SK-N-SH (cell line): ENCODE measurements around the gene HK1. TPM values are rescaled to one million over a fixed set of nuclear protein-coding genes. Genes with fewer than 3 reads are reported as not detected.

Source experiments
- CTCF ChIA-PET: fragments of 300-600, 350-600 bp; formaldehyde crosslinking; extraction: SDS; loops from one replicate; lab custom pipeline; 2021; lab: Yijun Ruan, JAX
- POLR2A ChIA-PET: fragments of 350-600 bp; sonication (Branson Sonifier 250); formaldehyde crosslinking; extraction: SDS; loops from one replicate; lab custom pipeline; 2020; ENCODE audit warnings: antibody characterized with exemption, inconsistent platforms; lab: Yijun Ruan, JAX
- DNase-seq: peaks from one replicate; pipeline ENCODE4 v3.0.0; 2012
- H2AFZ ChIP-seq: fragments of 200-600 bp; sonication (generic); 2 replicates; pipeline ENCODE4 v1.8.1; 2016; ENCODE audit warnings: antibody characterized with exemption, mild to moderate bottlenecking, low read depth
- H3F3A ChIP-seq: fragments of 200-600 bp; sonication (generic); replicated peaks from 2 replicates; pipeline ENCODE3; 2016; ENCODE audit warnings: antibody characterized with exemption, mild to moderate bottlenecking; ENCODE audit not compliant: insufficient read depth
- H3K27ac ChIP-seq, 2 experiments: fragments of 200-500 bp in 1 of 2; fragments of 200-600 bp in 1 of 2; sonication (Bioruptor generic) in 1 of 2; sonication (generic), shearing (Covaris generic) in 1 of 2; 2 replicates each; pipeline versions ENCODE4 v1.5.1 to v1.6.1; 2014 to 2016; ENCODE audit warnings: low read depth in 2 of 2, inconsistent platforms in 1 of 2, low read length in 1 of 2, mild to moderate bottlenecking in 1 of 2, mixed read lengths in 1 of 2
- H3K27me3 ChIP-seq: fragments of 200-600 bp; sonication (generic), shearing (Covaris generic); 2 replicates; pipeline ENCODE4 v1.6.1; 2016; ENCODE audit warnings: mixed run types; ENCODE audit not compliant: insufficient read depth
- H3K36me3 ChIP-seq, 2 experiments: fragments of 200-500 bp in 1 of 2; fragments of 200-600 bp in 1 of 2; sonication (Bioruptor generic) in 1 of 2; sonication (generic) in 1 of 2; replicated peaks in 1 of 2; 2 replicates each; pipeline versions ENCODE3 to v1.5.1; 2014 to 2016; ENCODE audit warnings: low read length in 1 of 2, mild to moderate bottlenecking in 1 of 2; ENCODE audit not compliant: insufficient read depth in 2 of 2, control insufficient read depth in 1 of 2
- H3K4me1 ChIP-seq, 2 experiments: fragments of 200-500 bp in 1 of 2; fragments of 200-600 bp in 1 of 2; sonication (Bioruptor generic) in 1 of 2; sonication (generic), shearing (Covaris generic) in 1 of 2; 2 replicates each; pipeline versions ENCODE4 v1.5.1 to v1.6.1; 2014 to 2016; ENCODE audit warnings: low read depth in 1 of 2, low read length in 1 of 2, mixed run types in 1 of 2; ENCODE audit not compliant: insufficient read depth in 2 of 2, control insufficient read depth in 1 of 2
- H3K4me2 ChIP-seq: fragments of 200-600 bp; sonication (generic), shearing (Covaris generic); 2 replicates; pipeline ENCODE4 v1.6.1; 2017; ENCODE audit warnings: mixed run types
- H3K4me3 ChIP-seq, 2 experiments: fragments of 200-500 bp in 1 of 2; fragments of 200-600 bp in 1 of 2; sonication (Bioruptor generic) in 1 of 2; sonication (generic), shearing (Covaris generic) in 1 of 2; 2 replicates each; pipeline versions ENCODE4 v1.5.1 to v1.8.1; 2014 to 2016; ENCODE audit warnings: low read depth in 2 of 2, inconsistent platforms in 1 of 2, low read length in 1 of 2, mild to moderate bottlenecking in 1 of 2, mixed read lengths in 1 of 2, moderate library complexity in 1 of 2
- H3K79me2 ChIP-seq: fragments of 200-600 bp; sonication (generic); 2 replicates; pipeline ENCODE4 v1.8.1; 2017; ENCODE audit warnings: mild to moderate bottlenecking; ENCODE audit not compliant: insufficient read depth
- H3K9ac ChIP-seq: fragments of 200-600 bp; sonication (generic); 2 replicates; pipeline ENCODE4 v1.6.1; 2017; ENCODE audit warnings: mixed run types
- H3K9me2 ChIP-seq: fragments of 200-600 bp; sonication (generic); 2 replicates; pipeline ENCODE4 v1.6.1; 2017; ENCODE audit warnings: mixed run types
- H3K9me3 ChIP-seq: fragments of 200-600 bp; sonication (generic); 2 replicates; pipeline ENCODE4 v1.6.1; 2017; ENCODE audit warnings: mixed run types, mild to moderate bottlenecking, moderate library complexity
- H4K20me1 ChIP-seq: fragments of 200-600 bp; sonication (generic); 2 replicates; pipeline ENCODE4 v1.6.1; 2017; ENCODE audit warnings: mild to moderate bottlenecking, mixed run types; ENCODE audit not compliant: insufficient read depth
- CTCF ChIP-seq: fragments of 200-600 bp; sonication (generic); IDR thresholded peaks from 2 replicates; pipeline ENCODE4 v1.6.1; 2017; ENCODE audit warnings: antibody characterized with exemption, mild to moderate bottlenecking, moderate library complexity
- ELF1 ChIP-seq: IDR thresholded peaks from 2 replicates; pipeline ENCODE4 v1.4.0; 2012
- EP300 ChIP-seq, 2 experiments: IDR thresholded peaks; 2 replicates each; pipeline versions ENCODE4 v1.4.0 to v1.6.1; 2012; ENCODE audit warnings: borderline replicate concordance in 1 of 2, low read depth in 1 of 2, low read length in 1 of 2
- FOSL2 ChIP-seq: IDR thresholded peaks from 2 replicates; pipeline ENCODE4 v1.4.0; 2012; ENCODE audit warnings: low read depth, mild to moderate bottlenecking, moderate library complexity, borderline replicate concordance
- FOXM1 ChIP-seq: IDR thresholded peaks from 2 replicates; pipeline ENCODE4 v1.4.0; 2012; ENCODE audit warnings: low read depth, mild to moderate bottlenecking
- IRF3 ChIP-seq: fragments of 150-350 bp; IDR thresholded peaks from 2 replicates; pipeline ENCODE4 v1.6.1; 2016; ENCODE audit warnings: mild to moderate bottlenecking, low read depth, low read length
- JUND ChIP-seq: IDR thresholded peaks from 2 replicates; pipeline ENCODE4 v1.4.0; 2012
- MAX ChIP-seq: IDR thresholded peaks from 2 replicates; pipeline ENCODE4 v1.4.0; 2012; ENCODE audit warnings: low read depth
- NFIC ChIP-seq: IDR thresholded peaks from 2 replicates; pipeline ENCODE4 v1.4.0; 2012; ENCODE audit warnings: borderline replicate concordance
- NRF1 ChIP-seq: IDR thresholded peaks from 2 replicates; pipeline ENCODE4 v1.6.1; 2012; ENCODE audit warnings: low read depth, mild to moderate bottlenecking, low read length
- PBX3 ChIP-seq: IDR thresholded peaks from 2 replicates; pipeline ENCODE4; 2012
- POLR2AphosphoS5 ChIP-seq: IDR thresholded peaks from 2 replicates; pipeline ENCODE4 v1.6.1; 2012; ENCODE audit warnings: low read depth, low read length
- RAD21 ChIP-seq: IDR thresholded peaks from 2 replicates; pipeline ENCODE4 v1.6.1; 2012; ENCODE audit warnings: mild to moderate bottlenecking, low read length
- RCOR1 ChIP-seq: fragments of 150-350 bp; IDR thresholded peaks from 2 replicates; pipeline ENCODE4 v1.6.1; 2017; ENCODE audit warnings: antibody characterized with exemption, low read length
- REST ChIP-seq: IDR thresholded peaks from 2 replicates; pipeline ENCODE4 v1.6.1; 2012; ENCODE audit warnings: mild to moderate bottlenecking, low read depth, low read length, moderate library complexity
- RXRA ChIP-seq: IDR thresholded peaks from 2 replicates; pipeline ENCODE4 v1.4.0; 2012; ENCODE audit warnings: low read depth, mild to moderate bottlenecking, borderline replicate concordance
- SMC3 ChIP-seq: IDR thresholded peaks from 2 replicates; pipeline ENCODE4 v1.6.1; 2012; ENCODE audit warnings: low read depth, low read length, improper control_type of control experiment
- TAF1 ChIP-seq: IDR thresholded peaks from 2 replicates; pipeline ENCODE4 v1.6.1; 2012; ENCODE audit warnings: low read depth, mild to moderate bottlenecking, low read length, moderate library complexity, borderline replicate concordance
- TCF12 ChIP-seq: IDR thresholded peaks from 2 replicates; pipeline ENCODE4 v1.4.0; 2012
- USF1 ChIP-seq: IDR thresholded peaks from 2 replicates; pipeline ENCODE4 v1.4.0; 2012; ENCODE audit warnings: low read depth, borderline replicate concordance
- WGBS: methylation state at CpG from one replicate; pipeline ENCODE4 v1.1.6; 2017; ENCODE audit warnings: low lambda C conversion rate; 5-methylcytosine and 5-hydroxymethylcytosine counted together
- polyA plus RNA-seq, 3 experiments: library from polyadenylated mRNA; depleted of rRNA; stranded (reverse); fragments of >200 nt; gene quantifications; 2 replicates each; pipeline ENCODE4 v1.2.3, GENCODE V29; 2012

Gene HK1
- polyA plus RNA-seq, 1 of the 3 experiments (the other 2 are of a cell fraction) = 38.7 TPM

GRCh38 chr10:69407621-69408301, 129.5 kb downstream of the HK1 start (continued):
- no peak for TF ChIP-seq JUND
- peak; percentile 54 for TF ChIP-seq RAD21
- no peak for TF ChIP-seq TCF12

GRCh38 chr10:69408318-69409175, 130.3 kb downstream of the HK1 start:
- DNase-seq = peak; percentile 98
- Histone ChIP-seq H3K27ac (peak overlapping the region; percentile 46 to 50; a peak in 3 of 4 replicates), H3K9ac (0 out of 2 replicates have a peak overlapping the region, but pooled peaks have one; percentile 36), H3K79me2 (no peaks in the 10 kb centered on the region), H3K4me2 (peak overlapping the region; percentile 78), H3F3A (peaks cover 10% of the 10 kb centered on the region), H4K20me1 (no peaks in the 10 kb centered on the region), H2AFZ (peak overlapping the region; percentile 78), H3K9me3 (no peaks in the 10 kb centered on the region), H3K9me2 (no peaks in the 10 kb centered on the region), H3K4me3 (peak overlapping the region; percentile 35 to 39; a peak in 3 of 4 replicates), H3K36me3 (peaks cover 0 to 6% of the 10 kb centered on the region in 2 experiments), H3K27me3 (no peaks in the 10 kb centered on the region), H3K4me1 (peaks cover 0 to 20% of the 10 kb centered on the region in 2 experiments; a peak in 2 of 4 replicates)
- WGBS = 3% methylated on average over 41 of the region's 64 CpGs
- CTCF ChIA-PET = interaction anchor here (0.6 to 6.7 kb wide), 47 partner anchors 9 to 456 kb away, joined by 3 to 55 read pairs (median 4); partner anchors contain the start of genes HKDC1, TACR2 and TSPAN15
- POLR2A ChIA-PET = interaction anchor here (0.6 to 1.0 kb wide), 2 partner anchors 99 to 211 kb away, joined by 3 to 4 read pairs; no protein-coding TSS in a partner anchor
- TF ChIP-seq REST (no peak), SMC3 (peak; percentile 42), IRF3 (no peak), POLR2AphosphoS5 (peak; percentile 33; the same call in 1 of the 2 replicates), RAD21 (peak; percentile 41; the same call in 1 of the 2 replicates), ELF1 (no peak; the same call in 1 of the 2 replicates), USF1 (no peak), FOSL2 (no peak), MAX (peak; percentile 96), FOXM1 (no peak), PBX3 (no peak), NRF1 (0 out of 2 replicates have a peak, but pooled peaks have one; percentile 8), NFIC (peak; percentile 59), RXRA (no peak), CTCF (peak; percentile 51), EP300 (IDR thresholded peaks at IDR 0.05; ENCODE audit: borderline replicate concordance in 1 of 2, low read depth in 1 of 2, low read length in 1 of 2) (no peak), RCOR1 (0 out of 2 replicates have a peak, but pooled peaks have one; percentile 6), TAF1 (no peak)
